H9 (cell line): ENCODE results near the gene SLC4A7. TPM values are rescaled to one million over a fixed set of nuclear protein-coding genes. Genes with fewer than 3 reads are reported as not detected.

ENCODE experiments used
- DNase-seq: peaks from one replicate; pipeline ENCODE4 v3.0.0-alpha.2; 2017
- H2AFZ ChIP-seq: one replicate; pipeline ENCODE4 v1.6.1; 2013; ENCODE audit warnings: mild to moderate bottlenecking, low read length, control low read depth, moderate library complexity
- H2AK5ac ChIP-seq: 2 replicates; pipeline ENCODE4 v1.6.1; 2013; ENCODE audit warnings: low read length, control low read depth, mixed read lengths; ENCODE audit not compliant: insufficient read length
- H2BK120ac ChIP-seq: one replicate; pipeline ENCODE4 v1.6.1; 2013; ENCODE audit warnings: low read depth, mild to moderate bottlenecking, low read length, control low read depth, inconsistent platforms; ENCODE audit not compliant: poor library complexity, severe bottlenecking
- H2BK12ac ChIP-seq: 2 replicates; pipeline ENCODE4 v1.6.1; 2013; ENCODE audit warnings: low read length, control low read depth, mixed read lengths, low read depth; ENCODE audit not compliant: insufficient read length
- H2BK15ac ChIP-seq: 2 replicates; pipeline ENCODE4 v1.6.1; 2013; ENCODE audit warnings: low read depth, low read length, control low read depth
- H2BK20ac ChIP-seq: one replicate; pipeline ENCODE4 v1.6.1; 2013; ENCODE audit warnings: low read depth, mild to moderate bottlenecking, low read length, control low read depth, inconsistent platforms; ENCODE audit not compliant: poor library complexity, severe bottlenecking
- H2BK5ac ChIP-seq: 2 replicates; pipeline ENCODE4 v1.6.1; 2013; ENCODE audit warnings: low read length, control low read depth, mixed read lengths; ENCODE audit not compliant: insufficient read length
- H3K14ac ChIP-seq: 2 replicates; pipeline ENCODE4 v1.6.1; 2013; ENCODE audit warnings: low read length, control low read depth; ENCODE audit not compliant: insufficient read depth
- H3K18ac ChIP-seq: 2 replicates; pipeline ENCODE4 v1.6.1; 2013; ENCODE audit warnings: low read depth, mild to moderate bottlenecking, mixed read lengths, low read length, control low read depth; ENCODE audit not compliant: insufficient read length
- H3K23ac ChIP-seq: 2 replicates; pipeline ENCODE4 v1.6.1; 2013; ENCODE audit warnings: low read length, control low read depth, mixed read lengths, low read depth; ENCODE audit not compliant: insufficient read length
- H3K23me2 ChIP-seq: 2 replicates; pipeline ENCODE4 v1.6.1; 2013; ENCODE audit warnings: low read depth, mild to moderate bottlenecking, mixed read lengths, low read length, control low read depth; ENCODE audit not compliant: insufficient read length, poor library complexity, severe bottlenecking
- H3K27ac ChIP-seq: 2 replicates; pipeline ENCODE4 v1.5.1; 2013; ENCODE audit warnings: low read length, control low read depth, mixed read lengths, low read depth; ENCODE audit not compliant: insufficient read length
- H3K27me3 ChIP-seq: 2 replicates; pipeline ENCODE4 v1.6.1; 2013; ENCODE audit warnings: low read length, control low read depth, inconsistent platforms; ENCODE audit not compliant: insufficient read depth
- H3K4ac ChIP-seq: 2 replicates; pipeline ENCODE4 v1.6.1; 2013; ENCODE audit warnings: low read depth, mild to moderate bottlenecking, control low read depth, inconsistent platforms, low read length, moderate library complexity
- H3K4me1 ChIP-seq: 2 replicates; pipeline ENCODE4 v1.6.1; 2013; ENCODE audit warnings: low read length, control low read depth, inconsistent platforms; ENCODE audit not compliant: insufficient read depth
- H3K4me2 ChIP-seq: 2 replicates; pipeline ENCODE4 v1.6.1; 2013; ENCODE audit warnings: low read length, control low read depth, mixed read lengths; ENCODE audit not compliant: insufficient read length, insufficient read depth
- H3K56ac ChIP-seq: 2 replicates; pipeline ENCODE4 v1.6.1; 2013; ENCODE audit warnings: low read depth, mild to moderate bottlenecking, mixed read lengths, low read length, control low read depth; ENCODE audit not compliant: insufficient read length
- H3K79me1 ChIP-seq: 2 replicates; pipeline ENCODE4 v1.6.1; 2013; ENCODE audit warnings: low read depth, mild to moderate bottlenecking, moderate library complexity, low read length, control low read depth, inconsistent platforms; ENCODE audit not compliant: insufficient read depth, poor library complexity, severe bottlenecking
- H3K79me2 ChIP-seq: 2 replicates; pipeline ENCODE4 v1.6.1; 2013; ENCODE audit warnings: low read length, control low read depth, inconsistent platforms; ENCODE audit not compliant: insufficient read depth
- H3K9ac ChIP-seq: 2 replicates; pipeline ENCODE4 v1.6.1; 2013; ENCODE audit warnings: low read length, control low read depth, mixed read lengths; ENCODE audit not compliant: insufficient read length; ENCODE audit errors: extremely low read depth
- H3K9me3 ChIP-seq: one replicate; pipeline ENCODE4 v1.6.1; 2013; ENCODE audit warnings: low read depth, low read length, inconsistent platforms; ENCODE audit not compliant: control insufficient read depth
- H3T11ph ChIP-seq: one replicate; pipeline ENCODE4 v1.6.1; 2013; ENCODE audit warnings: mild to moderate bottlenecking, low read length, control low read depth, inconsistent platforms
- H4K20me1 ChIP-seq: one replicate; pipeline ENCODE4 v1.6.1; 2013; ENCODE audit not compliant: control insufficient read depth, insufficient read length, insufficient read depth
- H4K5ac ChIP-seq: 2 replicates; pipeline ENCODE4 v1.6.1; 2013; ENCODE audit warnings: low read depth, mild to moderate bottlenecking, mixed read lengths, low read length, control low read depth; ENCODE audit not compliant: insufficient read length
- H4K8ac ChIP-seq: replicated peaks from 2 replicates; pipeline ENCODE4 v1.6.1; 2013; ENCODE audit warnings: low read length, control low read depth, mixed read lengths, low read depth; ENCODE audit not compliant: insufficient read length
- H4K91ac ChIP-seq: 2 replicates; pipeline ENCODE4 v1.6.1; 2013; ENCODE audit warnings: low read depth, mild to moderate bottlenecking, moderate library complexity, mixed read lengths, low read length, control low read depth; ENCODE audit not compliant: insufficient read length
- H3K27ac Mint-ChIP-seq, 3 experiments: 2 replicates in 2 of 3; 3 replicates in 1 of 3; pipeline ENCODE4 v1.8.0; 2020 to 2021; ENCODE audit warnings: mixed read lengths in 3 of 3, mild to moderate bottlenecking in 1 of 3, moderate library complexity in 1 of 3
- H3K27me3 Mint-ChIP-seq: 2 replicates; pipeline ENCODE4 v1.8.0; 2021; ENCODE audit warnings: low read depth, mild to moderate bottlenecking, moderate library complexity, mixed read lengths
- H3K36me3 Mint-ChIP-seq, 3 experiments: 2 replicates in 2 of 3; 3 replicates in 1 of 3; pipeline ENCODE4 v1.8.0; 2020 to 2021; ENCODE audit warnings: low read depth in 3 of 3, mixed read lengths in 3 of 3; ENCODE audit not compliant: insufficient read depth in 1 of 3
- H3K4me1 Mint-ChIP-seq, 2 experiments: 2 replicates each; pipeline ENCODE4 v1.8.0; 2020; ENCODE audit warnings: mixed read lengths in 2 of 2
- H3K4me3 Mint-ChIP-seq, 2 experiments: 2 replicates in 1 of 2; 3 replicates in 1 of 2; pipeline ENCODE4 v1.8.0; 2020 to 2021; ENCODE audit warnings: mild to moderate bottlenecking in 2 of 2, mixed read lengths in 2 of 2, moderate library complexity in 1 of 2
- H3K9me3 Mint-ChIP-seq, 2 experiments: 2 replicates in 1 of 2; 3 replicates in 1 of 2; pipeline ENCODE4 v1.8.0; 2020; ENCODE audit warnings: mild to moderate bottlenecking in 2 of 2, mixed read lengths in 2 of 2, moderate library complexity in 1 of 2
- WGBS: extraction: QIAGEN DNeasy Blood & Tissue Kit; methylation state at CpG from one replicate; pipeline ENCODE4 v1.1.7; 2013; ENCODE audit warnings: missing lambda C conversion rate, low lambda C conversion rate, mixed read lengths; ENCODE audit not compliant: insufficient read length; ENCODE audit errors: extremely low coverage; 5-methylcytosine and 5-hydroxymethylcytosine counted together
- total RNA-seq: library from RNA; stranded (reverse); gene quantifications from 2 replicates; pipeline ENCODE4 v1.2.1, GENCODE V29; 2021
- TF ChIP-seq, protein P1 (sequence below): fragments of 200-600 bp; sonication (generic); conservative IDR thresholded peaks from 3 replicates; pipeline ENCODE4 v1.8.0; 2021; ENCODE audit warnings: antibody characterized with exemption, mild to moderate bottlenecking

SLC4A7 gene
- total RNA-seq, 1 experiment from 2014 or later, result 46.1 TPM

DNA sequence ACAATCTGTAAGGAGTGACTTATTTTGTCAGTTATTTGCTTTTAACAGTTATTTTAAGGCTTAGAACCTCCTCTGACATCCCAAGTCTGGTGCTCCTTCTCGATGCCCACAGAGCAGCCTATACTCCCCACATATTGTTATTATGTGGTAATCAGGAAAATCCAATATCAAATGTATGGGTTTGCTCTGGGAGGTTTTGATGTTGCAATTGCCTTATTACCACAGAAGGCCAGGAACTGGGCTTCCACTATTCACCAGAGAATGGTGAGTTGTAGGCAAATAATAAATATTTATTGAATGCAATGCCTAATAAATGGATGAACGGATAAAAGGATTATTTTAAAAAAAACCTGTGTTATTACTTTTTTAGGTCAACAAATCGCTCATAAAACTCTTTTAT lies 127.2 kb downstream of the SLC4A7 start:
- Mint-ChIP-seq H3K27me3 (no peaks in the 10 kb centered on the region), H3K4me3 (no peak overlapping the region), H3K9me3 (no peaks in the 10 kb centered on the region), H3K36me3 (peaks cover 0 to 2% (median 0%) of the 10 kb centered on the region in 3 experiments; a peak in 1 of 7 replicates), H3K4me1 (peaks cover 38 to 42% of the 10 kb centered on the region in 2 experiments), H3K27ac (no peak overlapping the region)
- no peak overlapping the region for H3K9ac ChIP-seq
- no peak overlapping the region for H3K27ac ChIP-seq
- H4K8ac ChIP-seq, result no peak overlapping the region
- H3K79me1 ChIP-seq, result no peaks in the 10 kb centered on the region
- H4K5ac ChIP-seq, result no peak overlapping the region
- H3T11ph ChIP-seq, result no peak overlapping the region
- H2BK20ac ChIP-seq, result no peak overlapping the region
- H3K79me2 ChIP-seq, result no peaks in the 10 kb centered on the region
- H3K23me2 ChIP-seq, result no peaks in the 10 kb centered on the region
- no peak overlapping the region for H4K91ac ChIP-seq
- H4K20me1 ChIP-seq, result no peaks in the 10 kb centered on the region
- H3K23ac ChIP-seq, result no peak overlapping the region
- no peak overlapping the region for H3K56ac ChIP-seq
- H2BK15ac ChIP-seq, result no peak overlapping the region
- no peak overlapping the region for H3K18ac ChIP-seq
- DNase-seq, result no peak
- H2BK12ac ChIP-seq, result no peak overlapping the region
- no peak overlapping the region for H2BK120ac ChIP-seq
- no peak overlapping the region for H3K4ac ChIP-seq
- H2AK5ac ChIP-seq, result no peak overlapping the region
- no peak overlapping the region for H2AFZ ChIP-seq
- no peaks in the 10 kb centered on the region for H3K9me3 ChIP-seq
- WGBS, result no CpG with 5 or more reads among the region's 3 CpGs
- H2BK5ac ChIP-seq, result no peak overlapping the region
- H3K4me1 ChIP-seq, result peaks cover 3% of the 10 kb centered on the region; the same call in 1 of the 2 replicates
- H3K4me2 ChIP-seq, result no peak overlapping the region
- TF ChIP-seq, protein P1, sequence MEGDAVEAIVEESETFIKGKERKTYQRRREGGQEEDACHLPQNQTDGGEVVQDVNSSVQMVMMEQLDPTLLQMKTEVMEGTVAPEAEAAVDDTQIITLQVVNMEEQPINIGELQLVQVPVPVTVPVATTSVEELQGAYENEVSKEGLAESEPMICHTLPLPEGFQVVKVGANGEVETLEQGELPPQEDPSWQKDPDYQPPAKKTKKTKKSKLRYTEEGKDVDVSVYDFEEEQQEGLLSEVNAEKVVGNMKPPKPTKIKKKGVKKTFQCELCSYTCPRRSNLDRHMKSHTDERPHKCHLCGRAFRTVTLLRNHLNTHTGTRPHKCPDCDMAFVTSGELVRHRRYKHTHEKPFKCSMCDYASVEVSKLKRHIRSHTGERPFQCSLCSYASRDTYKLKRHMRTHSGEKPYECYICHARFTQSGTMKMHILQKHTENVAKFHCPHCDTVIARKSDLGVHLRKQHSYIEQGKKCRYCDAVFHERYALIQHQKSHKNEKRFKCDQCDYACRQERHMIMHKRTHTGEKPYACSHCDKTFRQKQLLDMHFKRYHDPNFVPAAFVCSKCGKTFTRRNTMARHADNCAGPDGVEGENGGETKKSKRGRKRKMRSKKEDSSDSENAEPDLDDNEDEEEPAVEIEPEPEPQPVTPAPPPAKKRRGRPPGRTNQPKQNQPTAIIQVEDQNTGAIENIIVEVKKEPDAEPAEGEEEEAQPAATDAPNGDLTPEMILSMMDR, result no peak
- no peak overlapping the region for H3K14ac ChIP-seq
- H3K27me3 ChIP-seq, result no peaks in the 10 kb centered on the region
